GM12891 (cell line): Measurements from ENCODE around the gene C4A.
"Not testable (repeated sequence)": the region's sequence is repeated elsewhere in the genome, so short reads cannot be mapped to it uniquely, and the experiment has no call there.

ENCODE experiments used
- POLR2AphosphoS5 ChIP-seq: IDR thresholded peaks from 2 replicates; pipeline ENCODE4 v1.6.1; 2011; ENCODE audit warnings: low read depth, low read length, control low read depth
- TAF1 ChIP-seq: IDR thresholded peaks from 2 replicates; pipeline ENCODE4 v1.6.1; 2011; ENCODE audit warnings: low read depth, low read length, control low read depth

DNA sequence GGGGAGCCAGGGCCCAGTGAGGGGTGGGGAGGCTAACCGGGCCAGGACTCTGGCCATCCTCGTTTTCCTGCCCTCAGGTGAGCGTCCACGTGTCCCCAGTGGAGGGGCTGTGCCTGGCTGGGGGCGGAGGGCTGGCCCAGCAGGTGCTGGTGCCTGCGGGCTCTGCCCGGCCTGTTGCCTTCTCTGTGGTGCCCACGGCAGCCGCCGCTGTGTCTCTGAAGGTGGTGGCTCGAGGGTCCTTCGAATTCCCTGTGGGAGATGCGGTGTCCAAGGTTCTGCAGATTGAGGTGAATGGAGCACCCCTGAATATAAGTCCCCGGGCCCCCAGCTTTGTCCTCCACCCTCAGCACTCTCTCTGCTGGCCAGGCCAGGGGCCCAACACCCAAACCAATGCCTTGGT, 12.6 kb downstream of the C4A start:
- not testable (repeated sequence) for TF ChIP-seq POLR2AphosphoS5, TAF1
